ENCODE measurements around the gene CHRNA1. TPM values are rescaled to one million over a fixed set of nuclear protein-coding genes. Genes with fewer than 3 reads are reported as not detected.
A peak's percentile ranks its signal among the peaks of the same experiment; 100 is the strongest.

Gene CHRNA1
- total RNA-seq (not detected), polyA plus RNA-seq (0.43 TPM)

DNA sequence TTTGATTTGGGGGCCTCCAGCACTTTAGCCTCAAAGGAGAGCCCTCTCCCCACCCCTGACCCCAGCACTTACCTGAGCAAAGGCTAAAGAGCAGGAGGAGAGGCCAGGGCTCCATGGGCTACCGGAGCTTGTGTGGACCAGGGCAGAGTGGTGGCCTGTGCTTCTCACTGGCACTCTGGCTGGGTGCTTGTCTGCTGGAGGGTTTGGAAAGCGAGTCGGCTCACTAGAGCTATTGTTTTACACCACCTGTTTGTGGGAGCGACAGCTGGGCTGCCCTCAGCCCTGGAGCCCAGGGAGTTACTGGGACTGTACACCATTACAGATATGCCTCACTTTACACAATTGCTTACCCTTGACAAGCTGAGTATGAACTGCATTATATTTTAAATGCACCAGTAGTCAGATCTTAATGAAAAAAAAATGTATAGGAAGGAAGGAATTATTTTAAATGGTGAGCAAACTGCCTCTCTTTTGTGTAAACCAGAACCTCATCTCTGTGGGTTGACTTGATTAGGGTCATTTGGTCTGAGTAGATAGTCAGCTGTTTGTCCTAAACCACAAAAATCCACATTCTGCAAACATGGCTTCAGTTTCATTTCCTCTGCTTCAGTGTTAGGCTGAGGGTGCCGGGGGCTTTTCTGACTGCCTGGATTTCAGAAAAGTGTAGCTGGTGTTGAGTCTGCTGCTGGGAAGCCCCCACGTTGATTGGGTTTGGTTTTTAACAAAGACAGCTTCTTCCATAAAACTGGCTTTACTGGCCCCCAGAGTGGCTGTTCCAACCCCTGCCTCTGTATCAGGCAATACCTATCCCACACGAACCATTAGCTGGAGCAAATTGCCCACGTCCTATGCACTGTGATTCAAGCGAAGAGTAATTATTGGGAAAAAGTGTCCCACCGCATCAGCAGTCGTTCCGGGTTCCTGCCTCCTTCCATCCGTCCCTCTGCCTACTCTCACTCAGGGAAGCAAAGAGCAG is at the start of gene CHRNA1:
Gene CHRNA1, minus strand, starts transcription at position 193 of the 976 bp plus-strand sequence. Its CDS starts 78 bp downstream, at position 115.
- Histone ChIP-seq H3K27ac (ENCODE audit: low read depth, low read length) (no peak within 1 kb of the TSS), H3K36me3 (ENCODE audit: insufficient read depth, low read length) (no peaks in the 10 kb centered on the region), H3K27me3 (ENCODE audit: insufficient read depth, low read length, poor library complexity, severe bottlenecking) (no peaks in the 10 kb centered on the region), H3K4me3 (ENCODE audit: low read length) (no peak within 1 kb of the TSS), H3K9me3 (ENCODE audit: low read length) (no peaks in the 10 kb centered on the region), H3K4me1 (ENCODE audit: insufficient read depth, low read length) (no peaks in the 10 kb centered on the region)
- Mint-ChIP-seq H3K27ac (peak within 1 kb of the TSS in 2 of 8 donors; percentile 17 to 27), H3K4me1 (no peaks in the 10 kb centered on the region), H3K4me3 (no peak within 1 kb of the TSS), H3K9me3 (no peaks in the 10 kb centered on the region), H3K36me3 (no peaks in the 10 kb centered on the region), H3K27me3 (peaks cover 8 to 24% of the 10 kb centered on the region in 2 donors)
- CTCF ChIA-PET, result interaction anchor here (0.8 to 2.2 kb wide), 5 partner anchors 10 to 224 kb away, joined by 3 to 7 read pairs (median 4); no protein-coding TSS in a partner anchor
- POLR2A ChIA-PET, result no interaction called here
- no peak for DNase-seq

DNA sequence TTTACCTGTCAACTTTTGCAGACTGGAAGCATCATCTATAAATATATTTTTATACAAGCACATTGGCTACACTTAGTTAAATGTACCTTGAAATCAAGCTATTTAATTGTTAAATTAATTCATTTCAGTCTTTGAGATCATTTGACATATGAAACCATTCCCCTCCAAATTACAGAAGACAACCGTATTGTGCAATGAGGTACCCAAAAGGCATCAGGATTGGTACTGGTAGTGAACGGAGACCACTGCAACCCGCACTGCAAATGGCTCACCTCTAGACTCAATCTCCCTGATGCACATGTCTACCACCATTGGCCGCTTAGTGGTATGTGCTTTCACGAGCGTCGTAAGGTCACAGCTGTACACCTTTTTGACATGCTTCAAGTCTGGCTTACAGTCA is 47.8 kb upstream of the CHRNA1 start:
- Histone ChIP-seq H3K27ac (ENCODE audit: low read depth, low read length) (no peak overlapping the region), H3K4me3 (ENCODE audit: low read length) (no peak overlapping the region), H3K27me3 (ENCODE audit: insufficient read depth, low read length, poor library complexity, severe bottlenecking) (no peaks in the 10 kb centered on the region), H3K36me3 (ENCODE audit: insufficient read depth, low read length) (no peaks in the 10 kb centered on the region), H3K4me1 (ENCODE audit: insufficient read depth, low read length) (no peaks in the 10 kb centered on the region), H3K9me3 (ENCODE audit: low read length) (no peaks in the 10 kb centered on the region)
- DNase-seq, result no peak
- H3K27ac Mint-ChIP-seq, result no peak overlapping the region
- H3K4me1 Mint-ChIP-seq, result no peaks in the 10 kb centered on the region
- peaks cover 0 to 2% of the 10 kb centered on the region in 2 donors for H3K27me3 Mint-ChIP-seq
- CTCF ChIA-PET, result interaction anchor here (1.1 kb wide), 1 partner anchor 115 kb away, joined by 3 read pairs; no protein-coding TSS in a partner anchor
- POLR2A ChIA-PET, result no interaction called here
- no peak overlapping the region for H3K4me3 Mint-ChIP-seq
- H3K9me3 Mint-ChIP-seq, result no peaks in the 10 kb centered on the region
- H3K36me3 Mint-ChIP-seq, result peaks cover 0 to 9% (median 0%) of the 10 kb centered on the region in 3 donors

DNA sequence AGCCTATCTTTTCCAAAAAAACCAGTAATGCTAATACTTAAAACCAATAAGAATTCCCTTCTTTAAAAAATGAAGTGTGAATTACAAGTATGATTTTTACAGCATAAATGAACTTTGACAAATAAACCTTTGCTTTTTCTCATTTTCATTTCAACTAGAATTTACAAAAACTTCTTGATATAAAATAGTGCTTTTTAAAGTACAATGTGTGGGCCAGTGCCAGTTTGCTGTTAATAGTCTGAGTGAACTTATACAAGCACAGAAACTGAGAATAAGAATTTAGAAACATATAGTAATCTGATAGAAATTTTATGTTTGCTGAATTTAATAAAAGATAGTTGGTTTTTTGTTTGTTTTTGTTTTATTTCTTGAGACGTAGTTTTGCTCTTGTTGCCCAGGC is 43.7 kb upstream of the CHRNA1 start:
- ChIA-PET CTCF (no interaction called here), POLR2A (no interaction called here)
- Mint-ChIP-seq H3K27me3 (peaks cover 0 to 2% of the 10 kb centered on the region in 2 donors), H3K9me3 (no peaks in the 10 kb centered on the region), H3K36me3 (peaks cover 0 to 13% (median 0%) of the 10 kb centered on the region in 3 donors), H3K27ac (no peak overlapping the region), H3K4me3 (no peak overlapping the region), H3K4me1 (no peaks in the 10 kb centered on the region)
- no peaks in the 10 kb centered on the region for H3K36me3 ChIP-seq (ENCODE audit: insufficient read depth, low read length)
- H3K9me3 ChIP-seq (ENCODE audit: low read length), result no peaks in the 10 kb centered on the region
- no peak overlapping the region for H3K4me3 ChIP-seq (ENCODE audit: low read length)
- no peaks in the 10 kb centered on the region for H3K4me1 ChIP-seq (ENCODE audit: insufficient read depth, low read length)
- no peak overlapping the region for H3K27ac ChIP-seq (ENCODE audit: low read depth, low read length)
- H3K27me3 ChIP-seq (ENCODE audit: insufficient read depth, low read length, poor library complexity, severe bottlenecking), result no peaks in the 10 kb centered on the region
- DNase-seq, result no peak

DNA sequence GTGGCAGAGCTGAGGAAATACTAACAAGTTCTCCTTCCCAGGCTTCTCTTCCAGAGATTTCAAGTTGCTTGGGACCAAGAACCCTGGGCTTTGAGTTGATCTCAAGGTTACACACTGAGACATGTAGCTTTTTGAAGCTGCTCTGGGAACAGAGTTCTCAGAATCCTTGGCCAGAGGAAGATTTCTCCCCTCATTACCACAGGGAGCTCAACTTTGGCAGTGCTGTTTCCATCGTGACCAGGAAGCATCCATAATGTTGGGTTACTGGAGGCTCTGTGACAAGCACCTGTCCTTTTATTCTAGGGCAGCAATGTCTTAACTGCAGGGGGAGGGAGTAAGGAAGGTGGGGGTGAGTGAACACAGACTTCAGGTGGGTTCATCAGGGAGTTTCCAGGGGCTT is 41.5 kb upstream of the CHRNA1 start:
- no peaks in the 10 kb centered on the region for H3K36me3 ChIP-seq (ENCODE audit: insufficient read depth, low read length)
- H3K27me3 ChIP-seq (ENCODE audit: insufficient read depth, low read length, poor library complexity, severe bottlenecking), result no peaks in the 10 kb centered on the region
- peaks cover 0 to 15% (median 0%) of the 10 kb centered on the region in 3 donors for H3K36me3 Mint-ChIP-seq
- no peak overlapping the region for H3K27ac ChIP-seq (ENCODE audit: low read depth, low read length)
- H3K27me3 Mint-ChIP-seq, result peaks cover 0 to 2% of the 10 kb centered on the region in 2 donors
- no peak overlapping the region for H3K4me3 ChIP-seq (ENCODE audit: low read length)
- CTCF ChIA-PET, result no interaction called here
- no peak overlapping the region for H3K4me3 Mint-ChIP-seq
- no peak for DNase-seq
- no peaks in the 10 kb centered on the region for H3K4me1 Mint-ChIP-seq
- H3K27ac Mint-ChIP-seq, result no peak overlapping the region
- H3K4me1 ChIP-seq (ENCODE audit: insufficient read depth, low read length), result no peaks in the 10 kb centered on the region
- H3K9me3 ChIP-seq (ENCODE audit: low read length), result no peaks in the 10 kb centered on the region
- no peaks in the 10 kb centered on the region for H3K9me3 Mint-ChIP-seq
- POLR2A ChIA-PET, result no interaction called here

DNA sequence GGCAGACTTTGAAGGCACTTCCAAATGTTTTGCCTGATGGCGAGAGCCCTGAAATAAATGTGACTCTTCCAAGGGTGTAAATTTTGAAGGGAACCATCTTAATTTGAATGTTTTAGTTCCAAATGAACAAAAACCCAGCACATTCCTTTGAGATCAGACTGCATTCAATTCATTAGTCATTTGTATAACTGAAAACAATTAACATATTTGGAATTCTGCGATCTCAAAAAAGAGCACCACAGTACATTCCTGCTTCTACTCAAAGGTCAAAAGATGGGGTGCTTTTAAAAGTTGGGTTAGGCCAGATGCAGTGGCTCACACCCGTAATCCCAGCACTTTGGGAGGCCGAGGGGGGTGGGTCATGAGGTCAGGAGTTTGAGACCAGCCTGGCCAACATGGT is 38.2 kb upstream of the CHRNA1 start:
- H3K36me3 Mint-ChIP-seq, result peaks cover 0 to 5% (median 0%) of the 10 kb centered on the region in 3 donors
- no peak overlapping the region for H3K27ac Mint-ChIP-seq
- POLR2A ChIA-PET, result no interaction called here
- Histone ChIP-seq H3K4me3 (ENCODE audit: low read length) (no peak overlapping the region), H3K36me3 (ENCODE audit: insufficient read depth, low read length) (no peaks in the 10 kb centered on the region), H3K27ac (ENCODE audit: low read depth, low read length) (no peak overlapping the region), H3K27me3 (ENCODE audit: insufficient read depth, low read length, poor library complexity, severe bottlenecking) (no peaks in the 10 kb centered on the region), H3K4me1 (ENCODE audit: insufficient read depth, low read length) (no peaks in the 10 kb centered on the region), H3K9me3 (ENCODE audit: low read length) (no peaks in the 10 kb centered on the region)
- DNase-seq, result no peak
- peaks cover 0 to 1% of the 10 kb centered on the region in 2 donors for H3K27me3 Mint-ChIP-seq
- H3K9me3 Mint-ChIP-seq, result no peaks in the 10 kb centered on the region
- no peaks in the 10 kb centered on the region for H3K4me1 Mint-ChIP-seq
- H3K4me3 Mint-ChIP-seq, result no peak overlapping the region
- CTCF ChIA-PET, result interaction anchor here (1.5 kb wide), 1 partner anchor 188 kb away, joined by 5 read pairs; no protein-coding TSS in a partner anchor

DNA sequence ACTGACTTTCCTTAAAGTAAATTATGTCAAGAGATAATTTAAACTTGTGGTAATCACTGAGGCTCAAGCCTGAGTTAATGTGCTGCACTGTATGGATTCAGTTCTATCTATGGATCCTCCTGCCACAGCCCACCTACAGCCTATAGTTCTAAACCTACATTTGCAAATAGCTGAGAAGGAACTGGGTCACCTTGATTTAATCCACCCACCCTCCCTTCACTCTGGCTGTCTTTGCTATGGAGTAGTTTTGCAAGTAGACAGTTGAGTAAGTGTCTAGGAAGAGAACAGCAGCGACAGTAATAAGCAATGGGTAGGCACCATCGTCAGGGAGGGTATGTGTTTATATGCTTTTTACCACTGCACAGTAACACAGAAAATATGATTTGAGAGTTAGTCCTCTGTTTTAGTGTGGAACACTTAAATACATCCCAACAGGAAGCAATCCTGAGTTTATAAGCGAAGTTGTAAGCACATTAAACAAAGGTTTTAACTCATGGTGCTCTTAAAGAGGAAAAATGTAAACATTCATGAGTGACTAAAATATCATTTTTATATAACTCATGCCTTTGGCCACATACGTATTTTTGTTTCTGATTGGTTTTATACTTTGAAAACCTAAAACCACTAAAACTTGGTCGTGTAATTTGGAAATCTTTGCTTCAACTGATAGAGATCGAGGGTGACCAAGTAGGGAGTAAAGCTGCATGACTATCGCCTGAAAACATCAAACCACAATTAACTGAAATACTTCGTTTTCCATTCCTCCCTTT is 36.3 kb upstream of the CHRNA1 start:
- Mint-ChIP-seq H3K27me3 (peaks cover 0 to 1% of the 10 kb centered on the region in 2 donors), H3K9me3 (no peaks in the 10 kb centered on the region), H3K4me1 (no peaks in the 10 kb centered on the region), H3K4me3 (no peak overlapping the region), H3K36me3 (peaks cover 0 to 5% (median 0%) of the 10 kb centered on the region in 3 donors), H3K27ac (peak overlapping the region in 1 of 8 donors; percentile 5)
- H3K4me1 ChIP-seq (ENCODE audit: insufficient read depth, low read length), result no peaks in the 10 kb centered on the region
- H3K9me3 ChIP-seq (ENCODE audit: low read length), result no peaks in the 10 kb centered on the region
- no peak overlapping the region for H3K4me3 ChIP-seq (ENCODE audit: low read length)
- H3K36me3 ChIP-seq (ENCODE audit: insufficient read depth, low read length), result no peaks in the 10 kb centered on the region
- no peak overlapping the region for H3K27ac ChIP-seq (ENCODE audit: low read depth, low read length)
- ChIA-PET CTCF (no interaction called here), POLR2A (no interaction called here)
- H3K27me3 ChIP-seq (ENCODE audit: insufficient read depth, low read length, poor library complexity, severe bottlenecking), result no peaks in the 10 kb centered on the region
- no peak for DNase-seq

DNA sequence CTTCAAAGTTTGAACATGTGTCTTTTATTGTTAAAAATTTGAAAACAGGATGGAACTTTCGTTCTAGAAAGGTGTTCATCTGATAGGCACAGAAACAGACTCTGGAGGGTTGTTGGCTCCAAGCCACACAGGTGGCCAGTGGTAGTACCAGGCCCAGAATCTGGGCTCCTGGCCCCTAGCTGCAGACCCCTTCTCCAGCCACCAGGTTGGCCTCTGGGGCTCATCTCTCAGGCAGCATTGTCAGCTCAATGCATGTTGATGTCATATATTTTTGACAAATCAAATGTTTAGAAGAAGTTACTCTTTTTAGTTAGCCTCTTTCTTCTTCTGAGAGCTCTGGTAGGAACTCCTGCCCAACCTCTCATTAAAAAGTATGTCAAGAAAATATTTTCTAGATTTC is 34.5 kb upstream of the CHRNA1 start:
- Histone ChIP-seq H3K36me3 (ENCODE audit: insufficient read depth, low read length) (no peaks in the 10 kb centered on the region), H3K27ac (ENCODE audit: low read depth, low read length) (no peak overlapping the region), H3K4me1 (ENCODE audit: insufficient read depth, low read length) (no peaks in the 10 kb centered on the region), H3K9me3 (ENCODE audit: low read length) (no peaks in the 10 kb centered on the region), H3K27me3 (ENCODE audit: insufficient read depth, low read length, poor library complexity, severe bottlenecking) (no peaks in the 10 kb centered on the region), H3K4me3 (ENCODE audit: low read length) (no peak overlapping the region)
- DNase-seq, result no peak
- ChIA-PET POLR2A (no interaction called here), CTCF (no interaction called here)
- H3K4me1 Mint-ChIP-seq, result no peaks in the 10 kb centered on the region
- peaks cover 0 to 1% of the 10 kb centered on the region in 2 donors for H3K27me3 Mint-ChIP-seq
- no peaks in the 10 kb centered on the region for H3K9me3 Mint-ChIP-seq
- peaks cover 0 to 2% (median 0%) of the 10 kb centered on the region in 3 donors for H3K36me3 Mint-ChIP-seq
- no peak overlapping the region for H3K4me3 Mint-ChIP-seq
- no peak overlapping the region for H3K27ac Mint-ChIP-seq

DNA sequence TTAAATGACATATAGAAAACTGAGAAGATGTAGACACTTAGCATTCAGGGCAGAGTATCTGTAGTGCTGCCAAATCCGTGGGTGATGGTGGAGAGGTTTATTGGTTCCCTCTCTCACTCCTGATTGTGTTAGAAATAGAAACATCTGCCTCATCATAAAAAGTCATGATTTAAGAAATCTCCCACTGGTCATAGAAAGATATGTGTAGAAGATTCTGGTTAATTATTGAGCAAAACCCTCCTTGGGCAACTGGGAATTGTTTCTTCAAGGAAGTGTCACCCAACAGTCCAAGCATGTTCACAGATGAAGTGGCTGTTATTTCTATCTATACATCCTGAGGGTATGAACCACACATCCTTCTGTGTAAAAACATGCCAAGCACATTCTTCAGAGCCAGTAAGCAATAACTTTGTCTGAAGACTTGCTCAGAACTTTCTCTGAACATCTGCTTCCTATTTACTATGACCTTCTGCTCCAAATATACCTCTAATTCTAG is 33.6 kb upstream of the CHRNA1 start:
- no peaks in the 10 kb centered on the region for H3K4me1 Mint-ChIP-seq
- no peaks in the 10 kb centered on the region for H3K9me3 ChIP-seq (ENCODE audit: low read length)
- ChIA-PET POLR2A (no interaction called here), CTCF (no interaction called here)
- H3K4me1 ChIP-seq (ENCODE audit: insufficient read depth, low read length), result no peaks in the 10 kb centered on the region
- H3K36me3 Mint-ChIP-seq, result peaks cover 0 to 2% (median 0%) of the 10 kb centered on the region in 3 donors
- H3K4me3 Mint-ChIP-seq, result no peak overlapping the region
- H3K27ac ChIP-seq (ENCODE audit: low read depth, low read length), result no peak overlapping the region
- no peaks in the 10 kb centered on the region for H3K9me3 Mint-ChIP-seq
- DNase-seq, result no peak
- no peak overlapping the region for H3K4me3 ChIP-seq (ENCODE audit: low read length)
- H3K27me3 ChIP-seq (ENCODE audit: insufficient read depth, low read length, poor library complexity, severe bottlenecking), result no peaks in the 10 kb centered on the region
- H3K27me3 Mint-ChIP-seq, result peaks cover 1 to 3% of the 10 kb centered on the region in 2 donors
- peak overlapping the region in 1 of 8 donors; percentile 10 for H3K27ac Mint-ChIP-seq
- no peaks in the 10 kb centered on the region for H3K36me3 ChIP-seq (ENCODE audit: insufficient read depth, low read length)
